Inflammatory macrophage (primary cell): Measurements from ENCODE around the gene SPAST.
"Not testable (repeated sequence)": the region's sequence is repeated elsewhere in the genome, so short reads cannot be mapped to it uniquely, and the experiment has no call there.

Source experiments
- DNase-seq, 2 donors: peaks; one replicate each; pipeline ENCODE4 v3.0.0-alpha.2; 2020 to 2022
- total RNA-seq, 18 experiments: gene quantifications; one replicate each; lab custom pipeline; 2026; ENCODE audit warnings: mixed read lengths in 6 of 18, inconsistent platforms in 2 of 18; lab: John Stamatoyannopoulos, UW

SPAST gene, protein sequence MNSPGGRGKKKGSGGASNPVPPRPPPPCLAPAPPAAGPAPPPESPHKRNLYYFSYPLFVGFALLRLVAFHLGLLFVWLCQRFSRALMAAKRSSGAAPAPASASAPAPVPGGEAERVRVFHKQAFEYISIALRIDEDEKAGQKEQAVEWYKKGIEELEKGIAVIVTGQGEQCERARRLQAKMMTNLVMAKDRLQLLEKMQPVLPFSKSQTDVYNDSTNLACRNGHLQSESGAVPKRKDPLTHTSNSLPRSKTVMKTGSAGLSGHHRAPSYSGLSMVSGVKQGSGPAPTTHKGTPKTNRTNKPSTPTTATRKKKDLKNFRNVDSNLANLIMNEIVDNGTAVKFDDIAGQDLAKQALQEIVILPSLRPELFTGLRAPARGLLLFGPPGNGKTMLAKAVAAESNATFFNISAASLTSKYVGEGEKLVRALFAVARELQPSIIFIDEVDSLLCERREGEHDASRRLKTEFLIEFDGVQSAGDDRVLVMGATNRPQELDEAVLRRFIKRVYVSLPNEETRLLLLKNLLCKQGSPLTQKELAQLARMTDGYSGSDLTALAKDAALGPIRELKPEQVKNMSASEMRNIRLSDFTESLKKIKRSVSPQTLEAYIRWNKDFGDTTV
- 20.0 to 80.3 (median 47.4) reads per million in 18 experiments for total RNA-seq

DNA sequence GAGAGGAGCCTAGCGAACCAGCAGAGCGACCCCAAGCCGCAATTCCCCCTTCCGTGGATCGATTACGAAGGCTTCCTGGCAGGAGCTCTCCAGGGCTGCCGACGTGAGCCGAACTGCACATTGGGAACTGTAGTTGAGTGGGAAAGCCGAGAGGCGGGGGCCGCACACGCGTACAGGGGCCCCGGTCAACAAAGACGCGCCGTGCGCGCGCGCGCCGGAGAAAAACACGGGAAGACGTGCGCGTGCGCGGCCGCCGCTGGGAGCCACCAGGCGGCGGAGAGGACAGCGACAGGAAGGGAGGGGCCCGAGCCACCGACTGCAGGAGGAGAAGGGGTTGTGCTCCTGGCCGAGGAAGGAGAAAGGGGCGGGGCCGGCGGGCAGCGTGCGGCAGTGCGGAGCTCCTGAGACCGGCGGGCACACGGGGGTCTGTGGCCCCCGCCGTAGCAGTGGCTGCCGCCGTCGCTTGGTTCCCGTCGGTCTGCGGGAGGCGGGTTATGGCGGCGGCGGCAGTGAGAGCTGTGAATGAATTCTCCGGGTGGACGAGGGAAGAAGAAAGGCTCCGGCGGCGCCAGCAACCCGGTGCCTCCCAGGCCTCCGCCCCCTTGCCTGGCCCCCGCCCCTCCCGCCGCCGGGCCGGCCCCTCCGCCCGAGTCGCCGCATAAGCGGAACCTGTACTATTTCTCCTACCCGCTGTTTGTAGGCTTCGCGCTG lies at the start of gene SPAST:
SPAST (plus strand) TSS at position 247 of the 711 bp plus-strand sequence; CDS start at position 523, 276 bp downstream.
- peak; percentile 98 to 99 for DNase-seq

DNA sequence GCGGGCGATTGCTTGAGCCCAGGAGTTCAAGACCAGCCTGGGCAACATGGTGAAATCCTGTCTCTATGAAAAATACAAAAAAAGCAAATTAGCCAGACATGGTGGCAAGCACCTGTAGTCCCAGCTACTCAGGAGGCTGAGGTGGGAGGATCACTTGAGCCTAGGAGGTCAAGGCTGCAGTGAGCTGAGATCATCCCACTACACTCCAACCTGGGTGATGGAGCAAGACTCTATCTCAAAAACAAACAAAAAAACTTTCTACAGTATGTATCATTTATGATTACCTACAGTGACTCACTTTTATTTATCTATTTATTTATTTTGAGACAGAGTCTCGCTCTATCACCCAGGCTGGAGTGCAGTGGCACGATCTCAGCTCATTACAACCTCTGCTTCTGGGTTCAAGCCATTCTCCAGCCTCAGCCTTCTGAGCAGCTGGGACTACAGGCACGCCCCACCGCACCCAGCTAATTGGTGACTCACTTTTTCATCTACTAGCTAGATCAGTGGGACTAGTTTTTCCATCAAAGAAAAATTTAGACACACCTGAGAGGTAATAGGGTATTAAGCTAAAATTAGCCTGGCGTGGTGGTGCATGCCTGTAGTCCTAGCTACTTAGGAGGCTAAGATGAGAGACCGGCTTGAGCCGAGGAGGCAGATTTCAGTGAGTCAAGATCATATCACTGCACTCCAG lies 44.4 kb upstream of the SPAST start:
- DNase-seq: not testable (repeated sequence)

DNA sequence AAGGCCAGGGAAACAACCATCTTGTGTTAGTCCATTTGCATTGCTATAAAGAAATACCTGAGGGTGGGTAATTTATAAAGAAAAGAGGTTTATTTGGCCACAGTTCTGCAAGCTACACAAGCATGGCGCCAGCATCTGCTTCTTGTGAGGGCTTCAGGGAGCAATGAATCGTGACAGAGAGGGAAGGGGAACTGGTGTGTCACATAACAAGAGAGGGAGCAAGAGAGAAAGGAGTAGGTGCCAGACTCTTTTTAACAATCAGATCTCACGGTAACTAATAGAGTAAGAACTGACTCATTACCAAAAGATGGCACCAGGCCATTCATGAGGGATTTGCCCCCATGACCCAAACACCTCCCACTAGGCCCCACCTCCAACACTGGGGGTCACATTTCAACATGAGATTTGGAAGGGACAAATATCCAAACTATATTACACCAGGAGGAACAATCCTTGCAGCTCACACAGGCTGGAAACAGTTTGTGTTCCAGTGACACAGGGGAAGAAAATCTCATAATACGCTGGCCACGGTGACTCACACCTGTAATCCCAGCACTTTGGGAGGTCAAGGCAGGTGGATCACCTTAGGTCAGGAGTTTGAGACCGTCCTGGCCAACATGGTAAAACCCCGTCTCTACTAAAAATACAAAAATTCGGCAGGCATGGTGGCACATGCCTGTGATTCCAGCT lies 29.0 kb upstream of the SPAST start:
- not testable (repeated sequence) for DNase-seq

DNA sequence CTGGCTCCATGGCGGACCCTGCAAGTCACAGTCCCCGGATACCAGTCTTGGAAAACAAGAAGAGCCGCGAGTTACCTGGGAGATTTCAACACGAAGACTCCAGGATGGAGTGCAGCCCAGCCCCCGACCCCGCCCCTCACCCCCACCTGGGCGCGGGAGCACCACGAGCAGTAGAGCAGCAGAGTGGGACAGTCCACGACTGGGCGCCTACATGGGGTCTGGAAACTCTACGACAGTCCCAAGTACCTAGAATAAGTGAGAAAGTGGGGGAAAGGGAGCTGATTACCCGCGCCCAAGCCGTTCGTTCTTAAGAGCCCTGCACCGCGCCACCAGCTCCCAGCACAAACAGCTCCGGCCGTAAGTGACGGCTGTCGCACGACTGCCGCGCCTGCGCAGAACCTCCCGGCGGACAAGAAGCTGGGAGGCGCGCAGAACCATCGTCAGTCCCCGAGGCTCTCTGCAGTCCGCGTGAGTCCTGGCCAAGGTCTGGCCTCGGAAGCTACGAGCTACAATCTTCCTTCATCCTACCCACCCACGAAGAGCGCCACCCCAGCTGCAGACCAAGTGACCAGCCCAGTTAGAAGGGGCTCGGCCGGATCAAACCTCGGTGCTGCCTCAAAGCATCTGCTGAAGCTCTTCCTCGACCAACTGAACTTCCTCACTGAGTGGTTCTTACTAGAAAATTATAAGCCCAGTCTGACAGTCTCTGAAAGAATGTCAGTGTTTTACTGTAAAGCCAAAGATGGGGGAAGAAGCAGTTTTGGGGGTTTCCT lies 23.7 kb upstream of the SPAST start, which contains the start of gene DPY30:
DPY30 (minus strand) TSS at position 359 of the 773 bp plus-strand sequence; CDS start at position 10, 349 bp downstream.
- peak; percentile 92 to 96 for DNase-seq

DNA sequence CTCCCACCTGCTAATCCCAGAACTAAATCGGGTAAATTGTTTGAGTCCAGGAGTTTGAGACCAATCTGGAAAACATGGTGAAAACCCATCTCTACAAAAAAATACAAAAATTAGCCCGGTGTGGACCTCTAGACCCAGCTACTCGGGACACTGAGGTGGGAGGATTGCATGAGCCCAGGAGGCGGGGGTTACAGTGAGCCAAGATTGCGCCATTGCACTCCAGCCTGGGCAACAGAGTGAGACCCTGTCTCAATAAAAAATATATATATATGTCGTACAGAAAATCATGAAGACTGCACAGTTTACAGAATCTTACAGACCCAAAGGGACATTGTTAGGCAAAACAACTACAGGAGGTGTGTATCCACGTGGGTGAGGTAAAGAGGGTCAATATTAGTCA lies 19.8 kb upstream of the SPAST start:
- no peak for DNase-seq

- no peak for DNase-seq
Observed at GRCh38 chr2:32051836-32052439, 11.4 kb upstream of the SPAST start.

DNA sequence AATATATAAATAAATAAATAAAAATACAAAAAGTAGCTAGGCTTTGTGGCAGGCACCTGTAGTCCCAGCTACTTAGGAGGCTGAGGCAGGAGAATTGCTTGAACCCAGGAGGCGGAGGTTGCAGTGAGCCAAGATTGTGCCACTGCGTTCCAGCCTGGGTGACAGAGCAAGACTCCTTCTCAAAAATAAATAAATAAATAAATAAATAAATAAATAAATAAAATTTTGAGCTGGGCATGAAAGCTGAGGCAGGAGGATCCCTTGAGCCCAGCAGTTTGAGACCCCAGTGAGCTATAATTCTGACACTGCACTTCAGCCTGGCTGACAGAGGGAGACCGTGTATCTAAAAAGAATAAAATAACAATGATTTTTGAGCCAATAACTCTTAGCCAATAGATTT lies 8.8 kb upstream of the SPAST start:
- DNase-seq: not testable (repeated sequence)

GRCh38 chr2:32058130-32058529 lies 5.2 kb upstream of the SPAST start:
- no peak for DNase-seq

- DNase-seq: no peak
Observed at GRCh38 chr2:32060266-32060665, 3.1 kb upstream of the SPAST start.

- no peak for DNase-seq
Observed at GRCh38 chr2:32061430-32061829, 1.9 kb upstream of the SPAST start.

DNA sequence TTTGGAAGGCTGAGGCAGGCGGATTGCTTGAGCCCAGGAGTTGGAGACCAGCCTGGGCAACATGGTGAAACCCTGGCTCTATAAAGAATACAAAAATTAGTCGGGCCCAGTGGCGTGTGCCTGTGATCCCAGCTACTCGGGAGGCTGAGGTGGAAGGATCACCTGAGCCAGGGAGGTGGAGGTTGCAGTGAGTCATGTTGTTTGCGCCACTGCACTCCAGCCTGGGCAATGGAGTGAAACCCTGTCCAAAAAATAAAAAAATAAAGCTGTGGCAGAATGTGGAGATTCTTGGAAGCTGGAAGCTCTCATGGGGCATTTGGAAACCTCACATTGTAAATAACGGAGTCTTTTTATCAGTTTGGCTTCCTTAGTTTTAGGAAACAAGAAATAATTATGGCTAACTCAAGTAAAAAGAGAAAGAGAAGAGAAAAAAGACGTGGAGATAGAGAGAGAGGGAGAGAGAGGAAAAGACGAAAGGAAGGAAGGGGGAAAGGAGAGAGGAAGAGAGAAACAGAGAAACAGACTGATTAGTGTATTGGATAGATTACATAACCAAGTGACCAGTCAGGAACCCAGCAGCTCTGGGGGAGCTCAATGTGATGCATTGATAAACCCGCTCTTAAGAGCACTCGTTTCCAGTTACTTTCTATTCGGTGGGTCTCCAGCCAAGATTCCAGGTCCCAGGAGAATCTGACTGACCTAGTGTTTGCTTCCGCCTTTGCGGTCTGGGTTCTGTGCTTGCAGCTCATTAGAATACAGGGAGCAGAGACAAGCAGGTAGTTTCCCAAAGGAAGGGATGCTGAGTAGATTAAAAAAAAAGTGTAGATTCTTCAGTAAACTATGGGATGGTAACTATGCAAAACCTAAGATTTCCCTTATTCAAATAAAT lies 1.1 kb upstream of the SPAST start:
- peak; percentile 22 to 38 for DNase-seq

GRCh38 chr2:32064021-32064601 lies 755 bp downstream of the SPAST start:
- peak; percentile 58 to 71 for DNase-seq

DNA sequence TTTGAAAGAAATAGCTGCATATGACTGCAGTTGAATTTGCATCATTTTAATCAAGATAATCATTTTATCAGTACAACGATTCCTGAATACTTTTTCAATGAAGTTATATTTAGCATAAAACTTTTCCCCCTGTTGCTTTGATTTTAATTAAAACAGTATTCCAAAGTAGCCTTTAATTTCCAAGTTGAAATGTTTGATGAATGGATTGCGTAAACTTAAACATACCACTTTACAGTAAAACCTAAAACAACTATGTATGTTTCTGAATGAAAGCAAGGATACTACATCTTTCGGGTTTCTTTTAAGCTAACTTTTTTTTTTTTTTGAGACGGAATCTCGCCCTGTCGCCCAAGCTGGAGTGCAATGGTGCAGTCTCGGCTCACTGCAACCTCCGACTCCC lies 1.4 kb downstream of the SPAST start:
- no peak for DNase-seq

GRCh38 chr2:32067549-32067948 lies 4.2 kb downstream of the SPAST start:
- DNase-seq: no peak

GRCh38 chr2:32074134-32074506 lies 10.8 kb downstream of the SPAST start:
- no peak for DNase-seq

GRCh38 chr2:32095671-32096070 lies 32.3 kb downstream of the SPAST start:
- no peak for DNase-seq

DNA sequence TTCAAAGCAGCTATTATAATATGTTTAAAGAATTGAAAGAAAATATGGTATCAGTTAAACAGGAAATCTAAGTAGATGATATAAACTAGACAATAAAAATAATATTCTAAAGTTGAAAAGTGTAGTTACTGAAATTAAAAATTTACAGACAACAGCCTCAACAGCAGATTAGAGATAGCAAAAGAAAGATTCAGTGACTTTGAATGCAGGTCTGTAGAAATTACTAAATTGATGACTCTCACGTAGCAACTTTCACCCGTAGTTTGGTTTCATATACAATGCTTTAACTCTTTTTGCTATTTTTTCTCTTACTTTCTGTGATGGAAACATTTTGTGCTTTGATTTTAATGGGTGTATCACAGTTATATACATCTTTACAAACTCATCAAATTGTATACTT lies 44.8 kb downstream of the SPAST start:
- no peak for DNase-seq

DNA sequence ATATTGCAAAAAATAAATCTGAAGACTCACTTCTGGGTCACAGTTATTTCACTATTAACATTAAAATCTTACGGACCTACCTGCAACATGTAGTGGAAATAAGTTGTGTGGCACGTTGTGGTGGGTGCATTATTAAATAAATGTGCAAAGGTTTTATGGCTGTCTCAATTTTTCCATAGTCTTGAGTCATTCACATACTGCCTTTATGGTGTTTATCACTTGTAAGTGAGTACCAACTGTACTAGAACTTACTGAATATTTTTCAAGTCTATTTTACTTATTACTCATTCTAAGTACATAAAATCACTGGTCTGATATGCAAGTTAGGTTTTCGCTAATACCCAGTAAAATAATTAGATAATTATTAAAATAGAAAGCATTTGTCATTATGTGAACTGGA lies 54.7 kb downstream of the SPAST start:
- no peak for DNase-seq

DNA sequence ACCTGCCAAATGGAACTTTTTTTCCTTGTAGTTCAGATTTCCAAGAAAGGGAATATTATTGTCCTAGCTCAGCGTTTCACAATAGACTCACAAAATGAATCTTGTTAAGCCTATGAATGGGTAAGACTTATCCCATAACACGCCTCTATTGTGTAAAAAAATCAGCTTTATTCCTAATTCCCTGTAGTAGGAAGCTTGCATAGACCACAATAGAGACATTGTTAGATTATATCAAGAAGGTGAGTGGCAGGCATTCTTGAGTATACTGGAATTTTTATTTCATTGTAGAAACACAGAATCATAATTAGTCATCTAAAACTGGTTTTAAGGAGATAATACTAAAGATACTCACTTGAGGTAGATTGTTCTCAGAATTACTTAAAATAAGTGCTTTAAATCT lies 55.8 kb downstream of the SPAST start:
- DNase-seq: no peak
